DOHH2 (cell line): Measurements from ENCODE around the gene C1orf216.

Experiments used
- CTCF ChIP-seq: fragments of 200-600 bp; sonication (generic); IDR thresholded peaks from one replicate; pipeline ENCODE4 v1.5.1; 2014; ENCODE audit warnings: antibody characterized with exemption, mild to moderate bottlenecking, low read depth, low read length; ENCODE audit not compliant: poor library complexity, severe bottlenecking
- EZH2phosphoT487 ChIP-seq: fragments of 200-600 bp; sonication (generic); IDR thresholded peaks from 2 replicates; pipeline ENCODE4 v1.6.1; 2017; ENCODE audit warnings: borderline replicate concordance, mild to moderate bottlenecking, antibody characterized with exemption, low read length, moderate library complexity, mixed read lengths

GRCh38 chr1:35717911-35718476 is 690 bp downstream of the C1orf216 start:
- no peak for TF ChIP-seq CTCF
- TF ChIP-seq EZH2phosphoT487: no peak
